Thymus (tissue), 14 donors: ENCODE results near the gene SCAF4. TPM values are rescaled to one million over a fixed set of nuclear protein-coding genes. Genes with fewer than 3 reads are reported as not detected.

Source experiments
- DNase-seq, 9 donors: peaks; one replicate each; pipeline ENCODE4 v3.0.0-alpha.2; 2013; ENCODE audit warnings: low spot score in 9 of 9, low read depth in 6 of 9, missing footprints in 1 of 9
- H3K27ac ChIP-seq, 2 donors: one replicate each; pipeline ENCODE4 v1.5.1; 2013; ENCODE audit warnings: control low read depth in 1 of 2, low read depth in 1 of 2, low read length in 1 of 2, mild to moderate bottlenecking in 1 of 2, moderate library complexity in 1 of 2
- H3K27me3 ChIP-seq, 2 donors: one replicate each; pipeline ENCODE4 v1.5.1; 2013; ENCODE audit warnings: low read length in 1 of 2; ENCODE audit not compliant: control insufficient read depth in 2 of 2, insufficient read depth in 1 of 2
- H3K36me3 ChIP-seq, 2 donors: one replicate each; pipeline ENCODE4 v1.5.1; 2013; ENCODE audit warnings: low read length in 1 of 2, mild to moderate bottlenecking in 1 of 2, moderate library complexity in 1 of 2; ENCODE audit not compliant: control insufficient read depth in 2 of 2, insufficient read depth in 2 of 2
- H3K4me1 ChIP-seq, 2 donors: one replicate each; pipeline ENCODE4 v1.5.1; 2013; ENCODE audit warnings: low read length in 2 of 2; ENCODE audit not compliant: control insufficient read depth in 2 of 2, insufficient read depth in 2 of 2
- H3K4me3 ChIP-seq, 2 donors: one replicate each; pipeline ENCODE4 v1.5.1; 2013; ENCODE audit warnings: low read length in 2 of 2, control low read depth in 1 of 2, mild to moderate bottlenecking in 1 of 2
- H3K9me3 ChIP-seq, 2 donors: one replicate each; pipeline ENCODE4 v1.5.1; 2013; ENCODE audit warnings: low read length in 1 of 2, mild to moderate bottlenecking in 1 of 2; ENCODE audit not compliant: control insufficient read depth in 2 of 2, insufficient read depth in 1 of 2
- WGBS: extraction: QIAGEN DNeasy Blood & Tissue Kit; methylation state at CpG from one replicate; pipeline ENCODE4 v1.1.7; 2013; 5-methylcytosine and 5-hydroxymethylcytosine counted together
- long read RNA-seq, 10 donors: transcript quantifications; one replicate each; lab custom pipeline, GENCODE V29; 2026
- polyA plus RNA-seq: library from polyadenylated mRNA; stranded (reverse); fragments of 200-250 nt; gene quantifications from one replicate; pipeline ENCODE4 v1.2.3, GENCODE V29; 2013
- total RNA-seq: library from RNA; stranded (reverse); fragments of 120-200 nt; gene quantifications from one replicate; pipeline ENCODE4 v1.2.4, GENCODE V29; 2013
- donor health status: healthy.

The SCAF4 gene
- total RNA-seq, result 5.2 TPM
- 17.3 TPM for polyA plus RNA-seq
- long read RNA-seq, donor 1, result 0 reads
- long read RNA-seq, donor 2, full-length matches to known transcripts, result 8 of 8 reads
- long read RNA-seq, donor 2, partial matches to known transcripts, result 0 of 8 reads
- long read RNA-seq, donor 2, other reads (novel, unspliced or antisense), result 0 of 8 reads
- long read RNA-seq, donor 3, full-length matches to known transcripts, result 2 of 2 reads
- long read RNA-seq, donor 3, partial matches to known transcripts, result 0 of 2 reads
- long read RNA-seq, donor 3, other reads (novel, unspliced or antisense), result 0 of 2 reads
- long read RNA-seq, donor 4, full-length matches to known transcripts, result 1 of 1 reads
- long read RNA-seq, donor 4, partial matches to known transcripts, result 0 of 1 reads
- long read RNA-seq, donor 4, other reads (novel, unspliced or antisense), result 0 of 1 reads
- long read RNA-seq, donor 5, full-length matches to known transcripts, result 3 of 3 reads
- long read RNA-seq, donor 5, partial matches to known transcripts, result 0 of 3 reads
- long read RNA-seq, donor 5, other reads (novel, unspliced or antisense), result 0 of 3 reads
- long read RNA-seq, donor 6, result 0 reads
- long read RNA-seq, donor 7, partial matches to known transcripts, result 0 of 1 reads
- long read RNA-seq, donor 7, other reads (novel, unspliced or antisense), result 0 of 1 reads
- long read RNA-seq, donor 8, result 0 reads
- long read RNA-seq, donor 9, result 0 reads
- long read RNA-seq, donor 10, transcript SCAF4-206 (7 exons, 1,282 nt), result major isoform, 5 of 10 reads
- long read RNA-seq, donor 10, partial matches to known transcripts, result 5 of 10 reads
- long read RNA-seq, donor 10, other reads (novel, unspliced or antisense), result 0 of 10 reads

DNA sequence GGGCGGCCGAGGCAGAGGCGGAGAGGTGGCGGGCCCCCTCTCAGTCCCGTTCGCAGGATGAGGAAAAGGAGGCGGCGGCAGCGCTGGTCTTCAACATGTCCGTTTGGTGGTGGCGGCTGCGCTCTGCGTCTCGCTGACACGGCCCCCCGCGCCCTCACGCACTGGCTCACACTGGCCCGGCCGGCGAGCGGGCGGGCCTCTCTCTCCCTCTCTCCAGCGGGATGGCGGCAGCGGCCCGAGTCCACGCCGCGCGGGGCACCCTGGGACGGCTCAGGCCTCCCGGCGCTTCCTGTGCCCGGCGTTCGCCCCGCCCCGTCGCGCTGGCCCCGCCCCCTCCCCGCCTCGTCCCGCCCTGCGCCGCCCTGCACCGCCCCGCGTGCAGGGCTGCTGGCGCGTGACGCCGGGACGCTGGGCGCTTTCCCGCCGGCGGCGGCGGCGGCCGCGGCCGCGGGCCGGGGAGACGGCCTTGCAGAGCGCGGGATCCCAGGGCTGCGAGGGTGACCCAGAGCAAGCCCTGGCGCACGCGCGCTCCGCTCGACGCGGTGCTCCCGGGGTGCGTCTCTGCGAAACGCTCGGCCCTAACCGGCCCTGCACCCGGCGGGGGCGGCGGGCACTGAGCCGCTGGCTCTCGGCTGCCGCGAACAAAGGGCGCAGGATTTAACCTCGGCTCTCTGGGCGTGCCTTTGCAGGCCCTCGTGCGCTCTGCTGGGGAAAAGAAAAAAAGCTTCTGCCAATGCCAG lies at the start of gene SCAF4:
Gene SCAF4, minus strand, starts transcription at position 262 of the 740 bp plus-strand sequence. CDS start 426 bp downstream, outside the sequence.
- Histone ChIP-seq H3K9me3 (no peaks in the 10 kb centered on the region), H3K4me1 (peaks cover 20 to 24% of the 10 kb centered on the region in 2 donors), H3K36me3 (peaks cover 0 to 5% of the 10 kb centered on the region in 2 donors), H3K27me3 (no peaks in the 10 kb centered on the region), H3K27ac (peak within 1 kb of the TSS; percentile 86 to 96), H3K4me3 (peak within 1 kb of the TSS; percentile 81 to 100)
- WGBS, result under 1% methylated on average over 98 of the region's 98 CpGs
- peak in 8 of 9 donors; percentile 42 to 89 (median 74) for DNase-seq

- Histone ChIP-seq H3K4me1 (no peaks in the 10 kb centered on the region), H3K36me3 (no peaks in the 10 kb centered on the region), H3K27me3 (no peaks in the 10 kb centered on the region), H3K27ac (no peak overlapping the region), H3K4me3 (no peak overlapping the region), H3K9me3 (no peaks in the 10 kb centered on the region)
- no peak for DNase-seq
- WGBS, result 86% methylated on average over 4 of the region's 4 CpGs
These were observed 49.0 kb upstream of the SCAF4 start for GRCh38 chr21:31780944-31781343.

- H3K4me3 ChIP-seq, result no peak overlapping the region
- H3K4me1 ChIP-seq, result no peaks in the 10 kb centered on the region
- 97% methylated on average over 5 of the region's 5 CpGs for WGBS
- no peak overlapping the region for H3K27ac ChIP-seq
- no peaks in the 10 kb centered on the region for H3K27me3 ChIP-seq
- H3K9me3 ChIP-seq, result no peaks in the 10 kb centered on the region
- DNase-seq, result no peak
- H3K36me3 ChIP-seq, result no peaks in the 10 kb centered on the region
These were observed 46.6 kb upstream of the SCAF4 start for GRCh38 chr21:31778546-31778945.

DNA sequence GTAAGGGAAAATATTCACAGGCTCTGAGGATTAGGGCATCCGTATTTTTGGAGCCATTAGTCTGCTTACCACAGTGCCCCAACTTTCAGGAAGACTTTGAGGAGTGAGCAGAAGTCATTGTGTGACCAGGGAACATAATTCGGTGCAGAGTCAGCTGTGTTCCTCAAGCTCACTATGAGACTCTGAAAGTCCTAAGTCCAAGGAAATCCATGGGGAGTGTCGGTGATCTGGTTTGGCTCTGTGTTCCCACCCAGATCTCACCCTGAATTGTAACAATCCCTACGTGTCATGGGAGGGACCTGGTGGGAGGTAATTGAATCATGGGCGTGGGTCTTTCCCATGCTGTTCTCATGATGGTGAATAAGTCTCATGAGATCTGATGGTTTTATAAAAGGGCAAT lies 45.9 kb upstream of the SCAF4 start:
- no peak for DNase-seq
- WGBS, result 92% methylated on average over 5 of the region's 5 CpGs
- Histone ChIP-seq H3K4me1 (no peaks in the 10 kb centered on the region), H3K36me3 (no peaks in the 10 kb centered on the region), H3K4me3 (no peak overlapping the region), H3K27ac (no peak overlapping the region), H3K27me3 (no peaks in the 10 kb centered on the region), H3K9me3 (no peaks in the 10 kb centered on the region)

DNA sequence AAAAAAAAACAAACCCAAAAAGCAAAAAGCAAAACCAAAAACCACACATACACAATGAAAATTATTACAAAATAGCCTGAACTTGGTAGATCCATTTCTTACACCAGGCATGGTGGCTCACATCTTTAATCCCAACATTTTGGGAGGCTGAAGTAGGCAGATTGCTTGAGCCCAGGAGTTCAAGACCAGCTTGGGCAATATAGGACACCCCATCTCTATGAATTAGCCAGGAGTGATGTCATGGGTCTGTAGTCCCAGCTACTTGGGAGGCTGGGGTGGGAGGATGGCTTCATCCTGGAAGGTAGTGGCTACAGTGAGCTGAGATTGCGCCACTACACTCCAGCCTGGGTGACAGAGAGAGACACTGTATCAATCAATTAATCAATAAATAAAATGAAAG lies 42.1 kb upstream of the SCAF4 start:
- Histone ChIP-seq H3K27ac (no peak overlapping the region), H3K27me3 (no peaks in the 10 kb centered on the region), H3K36me3 (no peaks in the 10 kb centered on the region), H3K9me3 (no peaks in the 10 kb centered on the region), H3K4me3 (no peak overlapping the region), H3K4me1 (no peaks in the 10 kb centered on the region)
- no peak for DNase-seq
- 96% methylated on average over 1 of the region's 1 CpG for WGBS

- no peak overlapping the region for H3K27ac ChIP-seq
- no peaks in the 10 kb centered on the region for H3K27me3 ChIP-seq
- 89% methylated on average over 5 of the region's 5 CpGs for WGBS
- H3K36me3 ChIP-seq, result no peaks in the 10 kb centered on the region
- H3K4me1 ChIP-seq, result no peaks in the 10 kb centered on the region
- H3K9me3 ChIP-seq, result no peaks in the 10 kb centered on the region
- no peak for DNase-seq
- H3K4me3 ChIP-seq, result no peak overlapping the region
These were observed 41.0 kb upstream of the SCAF4 start for GRCh38 chr21:31772674-31773555.

GRCh38 chr21:31771685-31772084 lies 39.8 kb upstream of the SCAF4 start:
- no peaks in the 10 kb centered on the region for H3K27me3 ChIP-seq
- H3K4me3 ChIP-seq, result no peak overlapping the region
- no peaks in the 10 kb centered on the region for H3K36me3 ChIP-seq
- no peak for DNase-seq
- WGBS, result 83% methylated on average over 3 of the region's 3 CpGs
- no peaks in the 10 kb centered on the region for H3K4me1 ChIP-seq
- H3K27ac ChIP-seq, result no peak overlapping the region
- H3K9me3 ChIP-seq, result no peaks in the 10 kb centered on the region

DNA sequence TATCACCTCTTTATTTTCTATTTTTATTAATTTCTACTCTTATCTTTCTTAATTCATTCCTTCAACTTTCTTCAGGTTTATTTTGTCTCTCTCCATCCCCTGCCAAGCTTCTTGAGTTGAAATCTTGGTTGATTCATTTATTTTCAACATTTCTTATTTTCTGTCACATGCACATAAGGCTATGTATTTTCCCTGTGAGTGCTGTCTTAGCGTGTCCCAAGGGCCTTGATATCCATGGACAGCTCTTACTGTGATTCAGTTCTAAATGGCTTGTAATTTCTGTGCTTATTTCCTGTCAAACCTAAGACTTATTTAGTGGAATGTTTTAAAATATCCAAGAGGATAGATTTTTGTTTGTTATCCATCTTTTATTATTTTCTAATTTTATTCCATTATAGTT lies 36.8 kb upstream of the SCAF4 start:
- H3K4me3 ChIP-seq, result no peak overlapping the region
- H3K36me3 ChIP-seq, result no peaks in the 10 kb centered on the region
- no peaks in the 10 kb centered on the region for H3K9me3 ChIP-seq
- no peak for DNase-seq
- no peaks in the 10 kb centered on the region for H3K4me1 ChIP-seq
- 95% methylated on average over 1 of the region's 1 CpG for WGBS
- no peaks in the 10 kb centered on the region for H3K27me3 ChIP-seq
- no peak overlapping the region for H3K27ac ChIP-seq
